HepG2 (cell line): ENCODE measurements around the gene EXTL1. TPM values are rescaled to one million over a fixed set of nuclear protein-coding genes. Genes with fewer than 3 reads are reported as not detected.

Experiments used
- ATAC-seq: fragments of 200-7000 bp; cut with Tn5 transposase; 3 replicates; pipeline ENCODE4 v1.9.1; 2020; ENCODE audit warnings: mild to moderate bottlenecking, moderate library complexity
- BruUV-seq: library from RNA; stranded (reverse); fragments of 400-500 nt; replicated peaks from 2 replicates; lab custom pipeline; 2021; lab: Mats Ljungman, UMichigan
- CTCF ChIA-PET: fragments of 300-600 bp; formaldehyde crosslinking; extraction: SDS; loops from one replicate; lab custom pipeline; 2021; ENCODE audit warnings: low total read pairs, inconsistent platforms, low intra/inter-chr PET ratio; lab: Yijun Ruan, JAX
- POLR2A ChIA-PET: fragments of 350-600 bp; sonication (Branson Sonifier 250); formaldehyde crosslinking; loops from one replicate; lab custom pipeline; 2020; ENCODE audit warnings: antibody characterized with exemption, inconsistent platforms; lab: Yijun Ruan, JAX
- DNase-seq: peaks from one replicate; pipeline ENCODE4 v3.0.0-alpha.2; 2015; ENCODE audit warnings: low spot score
- FAIRE-seq: peaks from 3 replicates; lab custom pipeline; 2011; peaks lifted over from hg19 to GRCh38; lab: Jason Lieb, UNC
- H2AFZ ChIP-seq: one replicate; pipeline ENCODE4 v1.6.1; 2011; ENCODE audit warnings: low read length, inconsistent platforms
- H3K27ac ChIP-seq: fragments of 300-600 bp; 3 replicates; pipeline ENCODE4 v1.8.0; 2011; ENCODE audit warnings: mixed run types, mild to moderate bottlenecking, mixed read lengths, low read length, inconsistent platforms; ENCODE audit not compliant: insufficient read depth; ENCODE audit errors: extremely low read length
- H3K27me3 ChIP-seq, 2 experiments: fragments of 200-600 bp in 1 of 2; 2 replicates in 1 of 2; 3 replicates in 1 of 2; pipeline versions ENCODE4 v1.6.0 to v1.8.0; 2011; ENCODE audit warnings: low read length in 2 of 2, mild to moderate bottlenecking in 2 of 2, moderate library complexity in 2 of 2, inconsistent platforms in 1 of 2; ENCODE audit not compliant: insufficient read depth in 2 of 2, control insufficient read depth in 1 of 2
- H3K36me3 ChIP-seq, 2 experiments: fragments of 200-600 bp in 1 of 2; replicated peaks in 1 of 2; 2 replicates in 1 of 2; 3 replicates in 1 of 2; pipeline versions ENCODE4 v1.5.1 to v1.8.0; 2011; ENCODE audit warnings: low read length in 2 of 2, inconsistent platforms in 1 of 2; ENCODE audit not compliant: insufficient read depth in 2 of 2, control insufficient read depth in 1 of 2
- H3K4me1 ChIP-seq: 2 replicates; pipeline ENCODE4 v1.5.1; 2012; ENCODE audit warnings: low read length, inconsistent platforms; ENCODE audit not compliant: insufficient read depth
- H3K4me2 ChIP-seq: 2 replicates; pipeline ENCODE4 v1.6.0; 2011; ENCODE audit warnings: low read depth, low read length, inconsistent platforms
- H3K4me3 ChIP-seq, 3 experiments: fragments of 200-600 bp in 1 of 3; sonication (generic), shearing (Covaris generic) in 1 of 3; replicated peaks in 1 of 3; 2 replicates each; pipeline ENCODE4 v1.5.1; 2011 to 2016; ENCODE audit warnings: low read length in 3 of 3, inconsistent platforms in 2 of 3, low read depth in 2 of 3, mild to moderate bottlenecking in 2 of 3, control low read depth in 1 of 3, mixed read lengths in 1 of 3; ENCODE audit not compliant: insufficient read depth in 1 of 3
- H3K79me2 ChIP-seq: one replicate; pipeline ENCODE4 v1.6.1; 2011; ENCODE audit warnings: low read length, inconsistent platforms; ENCODE audit not compliant: insufficient read depth
- H3K9ac ChIP-seq: 2 replicates; pipeline ENCODE4 v1.6.0; 2011; ENCODE audit warnings: mild to moderate bottlenecking, low read depth, low read length, inconsistent platforms; ENCODE audit not compliant: insufficient read depth
- H3K9me3 ChIP-seq: 2 replicates; pipeline ENCODE4 v1.5.1; 2012; ENCODE audit warnings: mild to moderate bottlenecking, low read length
- H4K20me1 ChIP-seq: 2 replicates; pipeline ENCODE4 v1.6.0; 2011; ENCODE audit warnings: inconsistent platforms, mild to moderate bottlenecking, low read length, moderate library complexity; ENCODE audit not compliant: insufficient read depth
- NCOA2 ChIP-seq: sonication (generic); formaldehyde crosslinking; IDR thresholded peaks from 2 replicates; pipeline ENCODE4 v1.8.0; 2022; ENCODE audit warnings: inconsistent platforms
- PAXIP1 ChIP-seq: sonication (generic); formaldehyde crosslinking; conservative IDR thresholded peaks from 2 replicates; pipeline ENCODE4 v1.4.0; 2020; ENCODE audit warnings: mild to moderate bottlenecking, missing genetic modification reagents, moderate library complexity
- SP2 ChIP-seq: sonication (generic); formaldehyde crosslinking; IDR thresholded peaks from 2 replicates; pipeline ENCODE4 v1.5.1; 2020; ENCODE audit warnings: mild to moderate bottlenecking, missing genetic modification reagents
- TOE1 ChIP-seq: sonication (generic); formaldehyde crosslinking; IDR thresholded peaks from 2 replicates; pipeline ENCODE4 v1.4.0; 2020; ENCODE audit warnings: mild to moderate bottlenecking, missing genetic modification reagents
- ZBTB42 ChIP-seq: sonication (generic); formaldehyde crosslinking; IDR thresholded peaks from 2 replicates; pipeline ENCODE4 v1.5.0; 2020; ENCODE audit warnings: mild to moderate bottlenecking, missing genetic modification reagents
- ZKSCAN5 ChIP-seq: sonication (generic); formaldehyde crosslinking; IDR thresholded peaks from 2 replicates; pipeline ENCODE4 v1.5.1; 2020; ENCODE audit warnings: mild to moderate bottlenecking, missing genetic modification reagents
- ZMYM3 ChIP-seq: sonication (generic); formaldehyde crosslinking; IDR thresholded peaks from 2 replicates; pipeline ENCODE4 v1.5.1; 2020; ENCODE audit warnings: mild to moderate bottlenecking, missing genetic modification reagents
- ZNF124 ChIP-seq: sonication (generic); formaldehyde crosslinking; IDR thresholded peaks from 2 replicates; pipeline ENCODE4 v1.4.0; 2020; ENCODE audit warnings: missing genetic modification reagents
- ZNF546 ChIP-seq: sonication (generic); formaldehyde crosslinking; conservative IDR thresholded peaks from 2 replicates; pipeline ENCODE4 v1.8.1; 2023; ENCODE audit warnings: mild to moderate bottlenecking, missing genetic modification reagents
- ZNF598 ChIP-seq: sonication (generic); formaldehyde crosslinking; IDR thresholded peaks from 2 replicates; pipeline ENCODE4 v1.5.1; 2020; ENCODE audit warnings: mild to moderate bottlenecking, missing genetic modification reagents, borderline replicate concordance
- ZNF768 ChIP-seq: sonication (generic); formaldehyde crosslinking; IDR thresholded peaks from 2 replicates; pipeline ENCODE4 v1.4.0; 2020; ENCODE audit warnings: missing genetic modification reagents
- WGBS: methylation state at CpG from one replicate; pipeline ENCODE4 v1.1.6; 2017; ENCODE audit warnings: low lambda C conversion rate; 5-methylcytosine and 5-hydroxymethylcytosine counted together
- in situ Hi-C: cut with HindIII; loops from 2 replicates; pipeline ENCODE4 v1.10.0; 2017; ENCODE audit warnings: low pct_unique_long_range_greater_than_20kb; ENCODE audit not compliant: extremely low pct_ligation_motif_present
- intact Hi-C: fragments of 100-400 bp; cut with micrococcal nuclease; formaldehyde crosslinking; loops from one replicate; pipeline ENCODE4 v1.10.0; 2022; ENCODE audit not compliant: unreplicated experiment
- polyA plus RNA-seq, 8 experiments: library from polyadenylated mRNA; depleted of rRNA in 3 of 8; stranded (reverse) in 7 of 8; unstranded in 1 of 8; fragments of >200 nt; fragmentation: Illumina TruSeq in 4 of 8; extraction: Trizol in 4 of 8; gene quantifications; 2 replicates each; pipeline versions ENCODE4 v1.2.1 to v1.2.3, GENCODE V29; 2011 to 2016; ENCODE audit warnings: low read depth in 4 of 8, missing spikeins in 1 of 8, mixed read lengths in 1 of 8; ENCODE audit not compliant: insufficient read depth in 1 of 8
- total RNA-seq, 5 experiments: library from RNA; depleted of rRNA; stranded (reverse); fragments of >200 nt; fragmentation: Illumina TruSeq; extraction: Trizol; gene quantifications; 2 replicates each; pipeline ENCODE4 v1.2.3, GENCODE V29; 2016; ENCODE audit warnings: low read depth in 1 of 5
- TF ChIP-seq, protein P1 (sequence below): sonication (generic); formaldehyde crosslinking; IDR thresholded peaks from 2 replicates; pipeline ENCODE4 v1.4.0; 2020; ENCODE audit warnings: mild to moderate bottlenecking, missing genetic modification reagents
- TF ChIP-seq, protein P2 (sequence below): IDR thresholded peaks from 2 replicates; pipeline ENCODE4 v1.6.1; 2012; ENCODE audit warnings: low read depth, low read length, improper control_type of control experiment
- TF ChIP-seq, protein P3 (sequence below): sonication (generic); formaldehyde crosslinking; IDR thresholded peaks from 2 replicates; pipeline ENCODE4 v1.4.0; 2020; ENCODE audit warnings: missing genetic modification reagents

Gene EXTL1
- total and polyA plus RNA-seq, 2 of the 13 experiments (the other 11 are each of a cell fraction or from before 2014, with no cell fraction given) = 0.35 to 1.0 TPM

DNA sequence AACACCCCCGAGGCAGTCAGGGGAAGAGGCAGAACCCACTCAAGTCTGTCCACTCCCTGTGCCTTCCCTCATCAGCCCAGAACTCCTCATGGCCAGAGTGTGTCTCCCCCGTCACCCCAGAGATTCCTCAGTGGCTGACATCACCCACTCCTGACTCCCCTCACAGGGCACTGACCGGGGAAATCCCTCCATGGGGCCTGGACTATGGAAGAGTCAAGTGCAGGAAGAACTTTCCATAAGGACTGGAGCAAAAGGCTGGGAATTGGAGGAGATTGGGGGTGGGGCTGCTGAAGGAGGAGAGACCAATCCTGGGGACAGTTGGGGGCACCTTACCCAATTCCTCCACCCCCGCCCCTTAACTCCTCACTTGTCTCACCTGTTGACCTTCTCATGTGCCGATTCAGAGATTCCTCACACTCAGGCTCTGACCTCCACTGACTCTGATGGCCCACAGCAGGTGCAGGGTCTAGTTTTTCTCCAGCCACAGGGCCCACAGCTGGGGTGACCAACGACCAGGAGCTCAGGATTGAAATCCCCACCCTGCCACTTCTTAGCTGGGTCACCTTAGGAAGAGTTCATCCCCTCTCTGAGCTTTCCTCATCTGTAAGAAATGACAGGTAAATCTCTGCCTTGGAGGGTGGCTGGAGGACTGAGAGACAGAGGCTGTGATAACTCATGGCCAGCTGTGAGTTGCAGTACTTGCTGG is 481 bp upstream of the EXTL1 start:
- Histone ChIP-seq H4K20me1 (no peaks in the 10 kb centered on the region), H3K4me1 (peaks cover 92% of the 10 kb centered on the region), H3K79me2 (no peaks in the 10 kb centered on the region), H3K9me3 (no peaks in the 10 kb centered on the region), H3K4me3 (peak overlapping the region in 2 of 3 experiments; percentile 49 to 78; a peak in 4 of 6 replicates), H2AFZ (no peak overlapping the region), H3K27ac (no peak overlapping the region), H3K4me2 (peak overlapping the region; percentile 81), H3K9ac (no peak overlapping the region), H3K27me3 (peaks cover 8 to 31% of the 10 kb centered on the region in 2 experiments), H3K36me3 (no peaks in the 10 kb centered on the region)
- in situ Hi-C loops = no loop called here
- no TSS peak for BruUV-seq
- CTCF ChIA-PET = no interaction called here
- TF ChIP-seq ZNF124 (no peak), TOE1 (no peak), ZNF546 (CRISPR knock-in tag) (no peak), PAXIP1 (CRISPR knock-in tag) (no peak), ZKSCAN5 (CRISPR knock-in tag) (no peak), ZNF768 (peak; percentile 43), SP2 (no peak), ZNF598 (CRISPR knock-in tag) (no peak), NCOA2 (no peak), ZMYM3 (CRISPR knock-in tag) (peak; percentile 87), ZBTB42 (no peak)
- TF ChIP-seq, protein P1, sequence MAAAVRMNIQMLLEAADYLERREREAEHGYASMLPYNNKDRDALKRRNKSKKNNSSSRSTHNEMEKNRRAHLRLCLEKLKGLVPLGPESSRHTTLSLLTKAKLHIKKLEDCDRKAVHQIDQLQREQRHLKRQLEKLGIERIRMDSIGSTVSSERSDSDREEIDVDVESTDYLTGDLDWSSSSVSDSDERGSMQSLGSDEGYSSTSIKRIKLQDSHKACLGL = no peak
- TF ChIP-seq, protein P2, sequence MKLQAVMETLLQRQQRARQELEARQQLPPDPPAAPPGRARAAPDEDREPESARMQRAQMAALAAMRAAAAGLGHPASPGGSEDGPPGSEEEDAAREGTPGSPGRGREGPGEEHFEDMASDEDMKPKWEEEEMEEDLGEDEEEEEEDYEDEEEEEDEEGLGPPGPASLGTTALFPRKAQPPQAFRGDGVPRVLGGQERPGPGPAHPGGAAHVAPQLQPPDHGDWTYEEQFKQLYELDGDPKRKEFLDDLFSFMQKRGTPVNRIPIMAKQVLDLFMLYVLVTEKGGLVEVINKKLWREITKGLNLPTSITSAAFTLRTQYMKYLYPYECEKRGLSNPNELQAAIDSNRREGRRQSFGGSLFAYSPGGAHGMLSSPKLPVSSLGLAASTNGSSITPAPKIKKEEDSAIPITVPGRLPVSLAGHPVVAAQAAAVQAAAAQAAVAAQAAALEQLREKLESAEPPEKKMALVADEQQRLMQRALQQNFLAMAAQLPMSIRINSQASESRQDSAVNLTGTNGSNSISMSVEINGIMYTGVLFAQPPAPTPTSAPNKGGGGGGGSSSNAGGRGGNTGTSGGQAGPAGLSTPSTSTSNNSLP = no peak
- TF ChIP-seq, protein P3, sequence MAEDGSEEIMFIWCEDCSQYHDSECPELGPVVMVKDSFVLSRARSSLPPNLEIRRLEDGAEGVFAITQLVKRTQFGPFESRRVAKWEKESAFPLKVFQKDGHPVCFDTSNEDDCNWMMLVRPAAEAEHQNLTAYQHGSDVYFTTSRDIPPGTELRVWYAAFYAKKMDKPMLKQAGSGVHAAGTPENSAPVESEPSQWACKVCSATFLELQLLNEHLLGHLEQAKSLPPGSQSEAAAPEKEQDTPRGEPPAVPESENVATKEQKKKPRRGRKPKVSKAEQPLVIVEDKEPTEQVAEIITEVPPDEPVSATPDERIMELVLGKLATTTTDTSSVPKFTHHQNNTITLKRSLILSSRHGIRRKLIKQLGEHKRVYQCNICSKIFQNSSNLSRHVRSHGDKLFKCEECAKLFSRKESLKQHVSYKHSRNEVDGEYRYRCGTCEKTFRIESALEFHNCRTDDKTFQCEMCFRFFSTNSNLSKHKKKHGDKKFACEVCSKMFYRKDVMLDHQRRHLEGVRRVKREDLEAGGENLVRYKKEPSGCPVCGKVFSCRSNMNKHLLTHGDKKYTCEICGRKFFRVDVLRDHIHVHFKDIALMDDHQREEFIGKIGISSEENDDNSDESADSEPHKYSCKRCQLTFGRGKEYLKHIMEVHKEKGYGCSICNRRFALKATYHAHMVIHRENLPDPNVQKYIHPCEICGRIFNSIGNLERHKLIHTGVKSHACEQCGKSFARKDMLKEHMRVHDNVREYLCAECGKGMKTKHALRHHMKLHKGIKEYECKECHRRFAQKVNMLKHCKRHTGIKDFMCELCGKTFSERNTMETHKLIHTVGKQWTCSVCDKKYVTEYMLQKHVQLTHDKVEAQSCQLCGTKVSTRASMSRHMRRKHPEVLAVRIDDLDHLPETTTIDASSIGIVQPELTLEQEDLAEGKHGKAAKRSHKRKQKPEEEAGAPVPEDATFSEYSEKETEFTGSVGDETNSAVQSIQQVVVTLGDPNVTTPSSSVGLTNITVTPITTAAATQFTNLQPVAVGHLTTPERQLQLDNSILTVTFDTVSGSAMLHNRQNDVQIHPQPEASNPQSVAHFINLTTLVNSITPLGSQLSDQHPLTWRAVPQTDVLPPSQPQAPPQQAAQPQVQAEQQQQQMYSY = no peak
- WGBS = 17% methylated on average over 5 of the region's 6 CpGs
- POLR2A ChIA-PET = interaction anchor here (2.2 kb wide), 1 partner anchor 24 kb away, joined by 10 read pairs; the partner anchor contains the start of gene PAFAH2
- no peak for FAIRE-seq
- intact Hi-C loops = no loop called here
- no peak for DNase-seq
- no peak for ATAC-seq
